Uterus (tissue), 4 donors: Measurements from ENCODE around the gene ATF5. TPM values are rescaled to one million over a fixed set of nuclear protein-coding genes. Genes with fewer than 3 reads are reported as not detected.

Source experiments
- DNase-seq, 2 donors: peaks; one replicate each; pipeline ENCODE4 v3.0.0-alpha.2; 2019 to 2020
- H3K27ac ChIP-seq, 2 donors: fragments of 200-600 bp; sonication (generic); 1 replicate in 1 of 2; 2 replicates in 1 of 2; pipeline ENCODE4 v1.5.1; 2016 to 2018
- H3K27me3 ChIP-seq, 2 donors: fragments of 200-600 bp; sonication (generic); one replicate each; pipeline ENCODE4 v1.5.1; 2018 to 2019; ENCODE audit warnings: control low read depth in 1 of 2
- H3K36me3 ChIP-seq, 2 donors: fragments of 200-600 bp; sonication (generic); one replicate each; pipeline ENCODE4 v1.5.1; 2019; ENCODE audit warnings: control low read depth in 1 of 2
- H3K4me1 ChIP-seq, 2 donors: fragments of 200-600 bp; sonication (generic); one replicate each; pipeline ENCODE4 v1.5.1; 2018 to 2019; ENCODE audit warnings: control low read depth in 1 of 2
- H3K4me3 ChIP-seq, 2 donors: fragments of 200-600 bp; sonication (generic); 1 replicate in 1 of 2; 2 replicates in 1 of 2; pipeline ENCODE4 v1.5.1; 2018 to 2019; ENCODE audit warnings: mild to moderate bottlenecking in 1 of 2
- H3K9me3 ChIP-seq, 2 donors: fragments of 200-600 bp; sonication (generic); one replicate each; pipeline ENCODE4 v1.5.1; 2019; ENCODE audit warnings: control low read depth in 1 of 2
- POLR2A ChIP-seq, 2 donors: fragments of 450-650 bp; IDR thresholded peaks; one replicate each; pipeline ENCODE4 v1.6.1; 2016; ENCODE audit warnings: antibody characterized with exemption in 2 of 2, mild to moderate bottlenecking in 1 of 2, moderate library complexity in 1 of 2
- intact Hi-C: fragments of 100-400 bp; cut with DNase I; formaldehyde crosslinking; loops from one replicate; pipeline ENCODE4 v1.15.1; 2023; ENCODE audit warnings: low total_unique reads
- microRNA-seq: library from miRNA; unstranded; fragments of <30 nt; microRNA quantifications from one replicate; pipeline ENCODE4, GENCODE V29; 2016; ENCODE audit warnings: borderline microRNAs expressed, borderline replicate concordance
- total RNA-seq, 4 donors: library from RNA; depleted of rRNA in 3 of 4; stranded (reverse); fragments of >200 nt in 3 of 4; gene quantifications; one replicate each; pipeline versions ENCODE4 v1.1.0 to v1.2.4, GENCODE V29; 2014 to 2023
- TF ChIP-seq, protein P1 (sequence below), 4 experiments: fragments of 200-600 bp in 2 of 4; fragments of 450-650 bp in 2 of 4; sonication (generic) in 2 of 4; IDR thresholded peaks; one replicate each; pipeline ENCODE4 v1.5.1; 2016 to 2019; ENCODE audit warnings: antibody characterized with exemption in 4 of 4, mild to moderate bottlenecking in 2 of 4, moderate library complexity in 1 of 4
- donor health status: DM: yes; HTN: yes; CAD: no.

Gene ATF5
- total RNA-seq, 4 donors from 2014 or later: 2.1 to 10.0 (median 3.6) TPM; not detected in 1

DNA sequence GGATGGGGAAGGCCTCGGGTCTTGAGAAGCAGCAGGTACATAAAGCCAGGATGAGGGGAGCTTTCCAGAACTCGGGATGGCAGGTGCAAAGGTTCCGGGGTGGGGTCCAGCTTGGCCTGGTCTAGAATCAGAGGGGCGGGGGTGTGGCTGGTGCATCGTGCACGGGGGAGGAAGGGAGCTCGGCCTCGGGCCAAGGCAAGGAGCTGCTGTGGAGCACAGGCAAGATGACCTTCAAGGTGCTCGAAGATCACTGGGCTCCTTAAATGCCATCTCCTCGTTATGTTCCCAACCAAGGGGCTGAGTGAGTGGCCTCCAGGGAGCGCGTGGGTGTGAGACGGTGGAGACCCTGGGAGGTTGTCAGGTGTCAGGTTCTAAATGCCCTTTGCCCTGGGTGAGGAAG lies 48.1 kb downstream of the ATF5 start:
- Histone ChIP-seq H3K36me3 (no peaks in the 10 kb centered on the region), H3K27ac (no peak overlapping the region), H3K9me3 (no peaks in the 10 kb centered on the region), H3K4me3 (no peak overlapping the region), H3K4me1 (no peaks in the 10 kb centered on the region), H3K27me3 (no peaks in the 10 kb centered on the region)
- intact Hi-C loops: no loop called here
- DNase-seq: no peak
- no peak for TF ChIP-seq POLR2A (IDR thresholded peaks at IDR 0.05)
- TF ChIP-seq, protein P1, sequence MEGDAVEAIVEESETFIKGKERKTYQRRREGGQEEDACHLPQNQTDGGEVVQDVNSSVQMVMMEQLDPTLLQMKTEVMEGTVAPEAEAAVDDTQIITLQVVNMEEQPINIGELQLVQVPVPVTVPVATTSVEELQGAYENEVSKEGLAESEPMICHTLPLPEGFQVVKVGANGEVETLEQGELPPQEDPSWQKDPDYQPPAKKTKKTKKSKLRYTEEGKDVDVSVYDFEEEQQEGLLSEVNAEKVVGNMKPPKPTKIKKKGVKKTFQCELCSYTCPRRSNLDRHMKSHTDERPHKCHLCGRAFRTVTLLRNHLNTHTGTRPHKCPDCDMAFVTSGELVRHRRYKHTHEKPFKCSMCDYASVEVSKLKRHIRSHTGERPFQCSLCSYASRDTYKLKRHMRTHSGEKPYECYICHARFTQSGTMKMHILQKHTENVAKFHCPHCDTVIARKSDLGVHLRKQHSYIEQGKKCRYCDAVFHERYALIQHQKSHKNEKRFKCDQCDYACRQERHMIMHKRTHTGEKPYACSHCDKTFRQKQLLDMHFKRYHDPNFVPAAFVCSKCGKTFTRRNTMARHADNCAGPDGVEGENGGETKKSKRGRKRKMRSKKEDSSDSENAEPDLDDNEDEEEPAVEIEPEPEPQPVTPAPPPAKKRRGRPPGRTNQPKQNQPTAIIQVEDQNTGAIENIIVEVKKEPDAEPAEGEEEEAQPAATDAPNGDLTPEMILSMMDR (IDR thresholded peaks at IDR 0.05): no peak

DNA sequence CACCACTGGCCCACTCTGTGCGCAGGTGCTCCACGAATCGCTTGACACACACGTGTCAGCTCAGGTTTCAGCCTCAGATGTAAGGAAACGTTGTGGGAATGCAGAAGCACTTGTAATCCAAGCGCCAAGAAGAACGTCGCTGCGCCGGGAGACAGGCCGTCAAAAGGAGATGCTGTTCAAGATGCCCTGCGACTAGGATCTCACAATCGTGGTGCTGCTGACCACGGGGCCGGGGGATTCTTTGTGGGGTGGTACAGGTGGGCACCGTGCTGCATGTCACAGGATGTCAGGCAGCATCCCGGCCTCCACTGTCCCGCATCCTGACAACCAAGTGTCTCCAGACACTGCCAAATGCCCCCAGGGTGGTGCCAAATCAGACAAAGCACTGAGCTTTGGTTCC lies 48.9 kb downstream of the ATF5 start:
- no peak overlapping the region for H3K4me3 ChIP-seq
- intact Hi-C loops: no loop called here
- H3K27me3 ChIP-seq: no peaks in the 10 kb centered on the region
- no peaks in the 10 kb centered on the region for H3K36me3 ChIP-seq
- TF ChIP-seq, protein P1 (IDR thresholded peaks at IDR 0.05): no peak
- no peak for TF ChIP-seq POLR2A (IDR thresholded peaks at IDR 0.05)
- H3K4me1 ChIP-seq: no peaks in the 10 kb centered on the region
- no peaks in the 10 kb centered on the region for H3K9me3 ChIP-seq
- DNase-seq: no peak
- H3K27ac ChIP-seq: no peak overlapping the region

DNA sequence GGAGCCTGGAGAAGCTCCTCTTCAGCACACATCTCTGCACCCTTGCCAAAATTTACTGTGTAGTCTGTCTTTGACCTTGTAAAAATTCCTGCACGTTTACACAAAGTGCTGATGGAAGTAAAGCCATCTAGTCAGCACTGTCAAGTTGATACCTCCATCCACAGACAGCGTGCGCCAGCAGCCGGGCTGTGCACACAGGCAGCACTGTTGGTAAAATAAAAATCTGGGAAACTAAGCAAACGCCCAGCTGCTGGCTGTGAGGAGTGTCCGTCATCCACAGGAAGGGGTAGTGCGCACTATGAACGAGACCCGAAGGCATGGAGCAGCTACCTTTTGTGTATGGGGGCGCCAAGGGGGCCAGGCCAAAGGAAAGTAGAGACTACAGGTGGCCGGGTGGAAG lies 49.3 kb downstream of the ATF5 start:
- Histone ChIP-seq H3K27ac (no peak overlapping the region), H3K27me3 (no peaks in the 10 kb centered on the region), H3K9me3 (no peaks in the 10 kb centered on the region), H3K4me3 (no peak overlapping the region), H3K36me3 (no peaks in the 10 kb centered on the region), H3K4me1 (no peaks in the 10 kb centered on the region)
- DNase-seq: no peak
- intact Hi-C loops: no loop called here
- TF ChIP-seq POLR2A (IDR thresholded peaks at IDR 0.05): no peak
- TF ChIP-seq, protein P1 (IDR thresholded peaks at IDR 0.05): no peak

DNA sequence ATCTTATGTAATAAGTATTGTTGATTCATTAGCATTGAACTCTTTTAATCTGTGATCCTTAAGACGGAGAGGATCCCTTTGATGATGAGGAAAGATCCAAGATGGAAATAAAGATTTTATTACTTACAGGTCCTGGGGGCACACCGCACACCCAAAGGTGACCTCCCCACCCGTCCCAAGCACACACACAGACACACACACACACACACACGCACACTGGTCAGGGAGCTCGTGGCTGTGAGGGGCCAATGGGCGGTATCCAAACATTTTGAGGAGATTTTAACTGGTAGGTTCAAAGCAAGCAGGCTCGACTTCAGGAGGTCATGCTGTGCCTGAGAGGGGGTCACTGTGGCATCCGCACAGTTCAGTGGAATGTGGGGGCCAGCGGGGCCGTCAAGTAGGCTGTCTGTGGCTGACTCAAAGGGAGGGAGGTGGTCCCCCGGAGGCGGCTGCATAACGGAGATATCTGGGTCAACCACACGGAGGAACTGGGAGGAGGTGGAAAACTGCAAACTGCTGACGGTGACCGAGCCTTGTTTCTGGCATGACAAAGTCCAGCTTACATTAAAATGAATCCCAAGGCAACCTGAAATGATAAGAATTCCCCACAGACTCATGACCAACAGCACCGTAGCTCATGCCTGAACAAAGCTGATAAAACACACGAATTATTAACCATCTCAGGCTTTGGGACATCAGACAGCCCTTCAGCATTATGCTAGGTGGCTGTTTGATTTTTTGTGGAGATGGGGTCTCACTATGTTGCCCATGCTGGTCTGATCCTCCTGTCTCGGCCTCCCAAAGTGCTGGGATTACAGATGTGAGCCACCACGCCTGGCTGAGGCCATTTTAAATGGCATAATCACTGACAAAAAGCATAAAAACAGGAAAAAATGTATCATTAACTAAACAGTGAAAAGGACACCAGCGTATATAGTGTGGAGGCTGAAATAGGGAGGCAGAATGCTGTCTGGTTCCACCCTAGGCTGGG lies 52.9 kb downstream of the ATF5 start:
- intact Hi-C loops: loop anchor here (10.0 kb wide), 1 partner anchor 47 kb away; no protein-coding TSS in a partner anchor

More for the DNA sequence above, 52.9 kb downstream of the ATF5 start:
- H3K9me3 ChIP-seq: no peaks in the 10 kb centered on the region
- no peak overlapping the region for H3K27ac ChIP-seq
- no peaks in the 10 kb centered on the region for H3K36me3 ChIP-seq
- no peaks in the 10 kb centered on the region for H3K4me1 ChIP-seq
- TF ChIP-seq, protein P1 (IDR thresholded peaks at IDR 0.05): no peak
- TF ChIP-seq POLR2A (IDR thresholded peaks at IDR 0.05): no peak
- no peak for DNase-seq
- no peaks in the 10 kb centered on the region for H3K27me3 ChIP-seq
- H3K4me3 ChIP-seq: no peak overlapping the region

Small RNA genes within 50 kb of the gene (microRNA-seq; reads per million reads assigned to microRNA genes)
- not detected for gene MIR4750

Other genes starting within 250 kb of the ATF5 start
- 1 to 10 TPM in 3 of 4 donors, not detected in 1; 1.3 to 6.0 (median 1.5) TPM for gene ADM5, start 239.6 kb upstream of the ATF5 start, total RNA-seq
- gene CPT1C, start 238.1 kb upstream of the ATF5 start, total RNA-seq: 10 to 100 TPM in 2 of 4 donors, 1 to 10 TPM in 2; 1.5 to 26.6 (median 12.2) TPM
- 1 to 10 TPM in 1 of 4 donors, under 1 TPM in 1, not detected in 2; 0.28 to 1.9 TPM for gene TSKS, start 165.9 kb upstream of the ATF5 start, total RNA-seq
- 100 to 1,000 TPM in 1 of 4 donors, 10 to 100 TPM in 3; 47.1 to 114 (median 54.7) TPM for gene AP2A1, start 162.2 kb upstream of the ATF5 start, total RNA-seq
- 10 to 100 TPM; 10.5 to 28.8 (median 23.3) TPM for gene FUZ, start 115.9 kb upstream of the ATF5 start, total RNA-seq
- 10 to 100 TPM; 21.1 to 48.1 (median 26.8) TPM for gene MED25, start 110.9 kb upstream of the ATF5 start, total RNA-seq
- gene PTOV1, start 78.0 kb upstream of the ATF5 start, total RNA-seq: 100 to 1,000 TPM in 1 of 4 donors, 10 to 100 TPM in 3; 46.2 to 156 (median 82.0) TPM
- 100 to 1,000 TPM in 1 of 4 donors, 10 to 100 TPM in 3; 47.7 to 104 (median 77.7) TPM for gene PNKP, start 61.6 kb upstream of the ATF5 start, total RNA-seq
- gene AKT1S1, start 51.9 kb upstream of the ATF5 start, total RNA-seq: 10 to 100 TPM in 1 of 4 donors, 1 to 10 TPM in 3; 2.6 to 26.7 (median 5.9) TPM
- 10 to 100 TPM in 3 of 4 donors, 1 to 10 TPM in 1; 9.1 to 44.1 (median 12.5) TPM for gene TBC1D17, start 51.5 kb upstream of the ATF5 start, total RNA-seq
- gene IL4I1, start 32.3 kb upstream of the ATF5 start, total RNA-seq: 1 to 10 TPM in 1 of 4 donors, under 1 TPM in 1, not detected in 2; 0.82 to 1.2 TPM
- gene NUP62, start 299 bp downstream of the ATF5 start, total RNA-seq: 10 to 100 TPM; 12.1 to 40.4 (median 24.6) TPM
- 1 to 10 TPM in 2 of 4 donors, not detected in 2; 1.2 to 3.9 TPM for gene SIGLEC11, start 32.0 kb downstream of the ATF5 start, total RNA-seq
- 10 to 100 TPM in 3 of 4 donors, 1 to 10 TPM in 1; 1.5 to 68.8 (median 37.1) TPM for gene VRK3, start 96.2 kb downstream of the ATF5 start, total RNA-seq
- 10 to 100 TPM in 3 of 4 donors, 1 to 10 TPM in 1; 7.1 to 28.9 (median 16.8) TPM for gene ZNF473, start 96.8 kb downstream of the ATF5 start, total RNA-seq
- gene IZUMO2, start 234.1 kb downstream of the ATF5 start, total RNA-seq: not detected